Spleen (tissue), 11 donors: ENCODE data around the gene ZGRF1. TPM values are rescaled to one million over a fixed set of nuclear protein-coding genes. Genes with fewer than 3 reads are reported as not detected.
A peak's percentile ranks its signal among the peaks of the same experiment; 100 is the strongest.
"Not testable (repeated sequence)": the region's sequence is repeated elsewhere in the genome, so short reads cannot be mapped to it uniquely, and the experiment has no call there.

Experiments
- DNase-seq: peaks from one replicate; pipeline ENCODE4 v3.0.0-alpha.2; 2020
- H3K27ac ChIP-seq, 8 donors: fragments of 200-600 bp; sonication (generic) in 7 of 8; 1 replicate in 4 of 8; 2 replicates in 4 of 8; pipeline versions ENCODE4 v1.5.0 to v1.8.0; 2016 to 2021; ENCODE audit warnings: inconsistent platforms in 4 of 8, mild to moderate bottlenecking in 4 of 8, moderate library complexity in 1 of 8
- H3K27me3 ChIP-seq, 7 donors: fragments of 200-600 bp; sonication (generic) in 6 of 7; replicated peaks in 1 of 7; 1 replicate in 4 of 7; 2 replicates in 3 of 7; pipeline versions ENCODE4 v1.5.0 to v1.8.0; 2016 to 2021; ENCODE audit warnings: inconsistent platforms in 3 of 7, mild to moderate bottlenecking in 1 of 7
- H3K36me3 ChIP-seq, 6 donors: fragments of 200-600 bp; sonication (generic) in 5 of 6; 1 replicate in 4 of 6; 2 replicates in 2 of 6; pipeline versions ENCODE4 v1.5.0 to v1.8.0; 2016 to 2021; ENCODE audit warnings: inconsistent platforms in 2 of 6
- H3K4me1 ChIP-seq, 6 donors: fragments of 200-600 bp; sonication (generic) in 5 of 6; 1 replicate in 3 of 6; 2 replicates in 3 of 6; pipeline versions ENCODE4 v1.5.0 to v1.8.0; 2016 to 2021; ENCODE audit warnings: inconsistent platforms in 3 of 6
- H3K4me3 ChIP-seq, 8 donors: fragments of 200-600 bp; sonication (generic) in 7 of 8; 1 replicate in 4 of 8; 2 replicates in 4 of 8; pipeline versions ENCODE4 v1.5.0 to v1.8.0; 2016 to 2021; ENCODE audit warnings: inconsistent platforms in 4 of 8, mild to moderate bottlenecking in 4 of 8, moderate library complexity in 2 of 8
- H3K9me3 ChIP-seq, 8 donors: fragments of 200-600 bp; sonication (generic) in 7 of 8; 1 replicate in 4 of 8; 2 replicates in 4 of 8; pipeline versions ENCODE4 v1.5.0 to v1.8.0; 2016 to 2021; ENCODE audit warnings: inconsistent platforms in 4 of 8
- POLR2A ChIP-seq, 3 donors: fragments of 450-650 bp; IDR thresholded peaks; one replicate each; pipeline ENCODE4 v1.5.1; 2017; ENCODE audit warnings: antibody characterized with exemption in 3 of 3, mild to moderate bottlenecking in 1 of 3
- POLR2AphosphoS5 ChIP-seq, 3 donors: sonication (generic); formaldehyde crosslinking; IDR thresholded peaks; one replicate each; pipeline ENCODE4 v1.5.1; 2017; ENCODE audit warnings: antibody characterized with exemption in 3 of 3
- WGBS, 5 donors: extraction: QIAGEN DNeasy Blood & Tissue Kit in 3 of 5; methylation state at CpG; one replicate each; pipeline versions ENCODE4 v1.1.5 to v1.1.7; 2013 to 2018; 5-methylcytosine and 5-hydroxymethylcytosine counted together
- intact Hi-C: fragments of 100-400 bp; cut with DNase I; formaldehyde crosslinking; loops from one replicate; pipeline ENCODE4 v1.15.0; 2023; ENCODE audit warnings: low total_unique reads
- polyA plus RNA-seq, 3 donors: library from polyadenylated mRNA; stranded (reverse); fragments of 200-250 nt; gene quantifications; one replicate each; pipeline ENCODE4 v1.2.1, GENCODE V29; 2013
- total RNA-seq, 7 donors: library from RNA; depleted of rRNA in 3 of 7; stranded (reverse); fragments of >200 nt in 3 of 7; fragmentation: NEBNext Ultra II Directional in 4 of 7; extraction: Animal tissue kit (Norgen Biotek cat#: 25700) in 4 of 7; gene quantifications; one replicate each; pipeline versions ENCODE4 v1.1.0 to v1.2.1, GENCODE V29; 2016 to 2021
- TF ChIP-seq, protein P1 (sequence below), 11 experiments: fragments of 200-600 bp in 7 of 11; fragments of 450-650 bp in 4 of 11; sonication (generic) in 4 of 11; IDR thresholded peaks in 8 of 11; conservative IDR thresholded peaks in 3 of 11; 1 replicate in 7 of 11; 2 replicates in 4 of 11; pipeline versions ENCODE4 v1.4.0 to v1.8.0; 2016 to 2021; ENCODE audit warnings: antibody characterized with exemption in 11 of 11, inconsistent platforms in 4 of 11, mild to moderate bottlenecking in 1 of 11
- donor health status: healthy with polysubstance abuse.
- donor health status: DM: no; HTN: no; CAD: no; lungs with moderate emphysema.
- donor health status: DM: no; HTN: no; CAD: no.
- donor health status: Bipolar disorder and iron deficiency.
- donor health status: healthy.
- donor health status: DM: no; HTN: no; CAD: no.
- donor health status: DM: yes; HTN: yes; CAD: no.

The ZGRF1 gene
- total and polyA plus RNA-seq, 10 donors = 4.4 to 20.8 (median 10.7) TPM

DNA sequence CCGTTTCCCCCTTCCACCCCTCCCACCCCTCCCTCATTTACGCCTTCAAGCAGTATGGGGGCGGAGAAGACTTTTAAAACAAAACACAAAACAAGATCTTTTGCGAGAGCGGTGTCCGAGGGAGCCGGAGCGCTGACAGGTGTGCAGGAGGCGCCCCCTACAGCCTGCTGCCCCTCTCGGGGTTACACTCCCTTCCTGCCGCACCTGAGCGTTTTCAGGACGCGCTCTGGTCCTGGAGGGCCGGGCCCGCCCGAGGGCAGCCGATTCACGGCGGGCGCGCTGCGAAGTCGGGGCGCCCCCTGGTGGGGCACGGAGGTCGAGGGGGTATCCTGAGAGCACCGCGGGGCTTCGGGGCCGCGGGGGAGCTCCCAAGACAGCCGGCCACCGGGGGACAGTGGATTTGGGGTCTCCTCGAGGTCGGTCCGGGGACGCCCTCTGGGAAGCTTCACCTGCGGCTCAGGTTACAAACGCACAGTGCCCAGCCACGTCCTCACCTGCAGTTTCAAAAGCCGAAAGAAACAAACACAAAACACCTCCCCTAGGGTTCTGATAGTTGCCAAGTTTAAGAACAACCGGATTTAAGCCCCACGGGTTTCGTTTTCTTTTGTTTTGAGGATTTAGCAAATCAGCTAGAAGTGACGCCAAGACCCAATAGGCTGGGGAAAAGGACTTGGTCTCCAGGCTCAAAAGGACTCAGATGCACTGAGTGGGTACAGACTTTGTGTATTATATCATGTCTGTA is 112.8 kb downstream of the ZGRF1 start:
- intact Hi-C loops = no loop called here
- peaks cover 24 to 80% (median 52%) of the 10 kb centered on the region in 7 donors for H3K27me3 ChIP-seq

DNA sequence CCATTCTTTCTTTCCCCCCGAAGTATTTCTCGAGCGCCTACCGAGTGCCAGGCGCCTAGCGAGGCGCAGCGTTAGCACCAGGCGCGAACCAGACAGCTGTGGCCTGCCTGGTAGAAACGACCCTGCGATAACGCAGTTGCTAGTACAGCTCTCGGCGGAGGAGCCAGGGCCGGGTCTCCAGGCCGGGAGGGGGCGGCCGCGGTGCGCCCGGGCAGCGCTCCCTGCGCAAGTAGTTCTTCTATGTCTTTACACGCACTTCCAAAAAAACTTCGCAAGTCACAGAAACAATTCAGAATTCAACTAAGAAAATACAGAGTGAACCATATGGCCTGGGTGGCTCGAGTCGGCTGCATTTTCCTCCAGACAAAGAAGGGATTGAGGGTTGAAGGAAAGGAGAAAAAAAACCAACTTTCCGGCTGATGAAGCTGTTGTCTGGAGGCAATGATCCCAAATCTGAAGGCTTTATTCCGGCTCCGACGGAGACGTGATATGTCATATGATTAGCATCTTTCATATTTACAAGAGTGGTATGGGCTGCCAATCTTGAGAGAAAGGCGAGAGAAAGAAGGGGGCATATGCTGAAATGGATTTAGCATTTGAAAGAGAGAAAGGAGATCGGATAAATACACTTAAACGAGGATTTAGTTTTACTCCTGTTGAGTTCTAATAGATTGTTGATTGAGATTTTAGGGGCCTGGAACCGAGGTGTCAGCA is 113.5 kb downstream of the ZGRF1 start:
- Histone ChIP-seq H3K27me3 (peaks cover 24 to 88% (median 60%) of the 10 kb centered on the region in 7 donors), H3K36me3 (no peaks in the 10 kb centered on the region), H3K4me3 (peak overlapping the region in 7 of 8 donors; percentile 22 to 68 (median 35)), H3K27ac (no peak overlapping the region), H3K9me3 (peaks cover 0 to 10% (median 0%) of the 10 kb centered on the region in 8 donors), H3K4me1 (peaks cover 5 to 49% (median 32%) of the 10 kb centered on the region in 6 donors)
- peak in 1 of 3 donors; percentile 44 for TF ChIP-seq POLR2AphosphoS5 (IDR thresholded peaks at IDR 0.05)
- TF ChIP-seq POLR2A (IDR thresholded peaks at IDR 0.05) = no peak
- TF ChIP-seq, protein P1, sequence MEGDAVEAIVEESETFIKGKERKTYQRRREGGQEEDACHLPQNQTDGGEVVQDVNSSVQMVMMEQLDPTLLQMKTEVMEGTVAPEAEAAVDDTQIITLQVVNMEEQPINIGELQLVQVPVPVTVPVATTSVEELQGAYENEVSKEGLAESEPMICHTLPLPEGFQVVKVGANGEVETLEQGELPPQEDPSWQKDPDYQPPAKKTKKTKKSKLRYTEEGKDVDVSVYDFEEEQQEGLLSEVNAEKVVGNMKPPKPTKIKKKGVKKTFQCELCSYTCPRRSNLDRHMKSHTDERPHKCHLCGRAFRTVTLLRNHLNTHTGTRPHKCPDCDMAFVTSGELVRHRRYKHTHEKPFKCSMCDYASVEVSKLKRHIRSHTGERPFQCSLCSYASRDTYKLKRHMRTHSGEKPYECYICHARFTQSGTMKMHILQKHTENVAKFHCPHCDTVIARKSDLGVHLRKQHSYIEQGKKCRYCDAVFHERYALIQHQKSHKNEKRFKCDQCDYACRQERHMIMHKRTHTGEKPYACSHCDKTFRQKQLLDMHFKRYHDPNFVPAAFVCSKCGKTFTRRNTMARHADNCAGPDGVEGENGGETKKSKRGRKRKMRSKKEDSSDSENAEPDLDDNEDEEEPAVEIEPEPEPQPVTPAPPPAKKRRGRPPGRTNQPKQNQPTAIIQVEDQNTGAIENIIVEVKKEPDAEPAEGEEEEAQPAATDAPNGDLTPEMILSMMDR (IDR thresholded peaks at IDR 0.05 in 8 of 11, conservative IDR thresholded peaks at IDR 0.05 in 3 of 11) = peak in 1 of 11 experiments; percentile 21
- WGBS, 5 donors = 2 to 7% (median 4%) methylated on average over 37 of the region's 37 CpGs
- intact Hi-C loops = no loop called here
- peak; percentile 81 for DNase-seq

More for the DNA sequence above, 112.8 kb downstream of the ZGRF1 start:
- peaks cover 5 to 44% (median 31%) of the 10 kb centered on the region in 6 donors for H3K4me1 ChIP-seq
- peak; percentile 92 for DNase-seq
- peak overlapping the region in 7 of 8 donors; percentile 22 to 68 (median 35) for H3K4me3 ChIP-seq
- no peak overlapping the region for H3K27ac ChIP-seq
- no peaks in the 10 kb centered on the region for H3K36me3 ChIP-seq
- H3K9me3 ChIP-seq = peaks cover 0 to 10% (median 0%) of the 10 kb centered on the region in 8 donors
- WGBS, 5 donors = 1 to 4% (median 2%) methylated on average over 34 to 46 of the region's 46 CpGs
- TF ChIP-seq POLR2AphosphoS5 (IDR thresholded peaks at IDR 0.05) = peak in 2 of 3 donors; percentile 42 to 67
- TF ChIP-seq POLR2A (IDR thresholded peaks at IDR 0.05) = no peak
- TF ChIP-seq, protein P1 (IDR thresholded peaks at IDR 0.05 in 8 of 11, conservative IDR thresholded peaks at IDR 0.05 in 3 of 11) = peak; percentile 34 to 88 (median 80)

DNA sequence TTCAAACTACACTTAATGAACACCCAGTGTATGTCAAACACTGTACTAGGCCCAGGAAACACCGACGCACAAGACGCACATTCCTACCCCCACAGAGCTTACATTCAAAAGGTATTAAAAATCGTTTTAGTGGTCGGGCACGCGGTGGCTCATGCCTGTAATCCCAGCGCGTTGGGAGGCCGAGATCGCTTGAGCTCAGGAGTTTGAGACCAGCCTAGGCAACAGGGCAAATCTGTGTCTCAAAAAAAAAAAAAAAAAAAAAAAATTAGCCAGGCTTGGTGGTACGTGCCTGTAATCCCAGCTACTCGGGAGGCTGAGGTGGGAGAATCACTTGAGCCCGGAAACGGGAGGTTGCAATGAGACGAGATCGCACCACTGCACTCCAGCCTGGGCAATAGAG is 114.3 kb downstream of the ZGRF1 start:
- intact Hi-C loops, H3K27ac ChIP-seq, H3K36me3 ChIP-seq, H3K9me3 ChIP-seq, DNase-seq: not testable (repeated sequence)
- peak overlapping the region in 1 of 8 donors; percentile 68 for H3K4me3 ChIP-seq
- 9 to 14% (median 11%) methylated on average over 17 of the region's 17 CpGs for WGBS, 5 donors
- peaks cover 5 to 56% (median 40%) of the 10 kb centered on the region in 6 donors for H3K4me1 ChIP-seq
- peaks cover 24 to 95% (median 66%) of the 10 kb centered on the region in 7 donors for H3K27me3 ChIP-seq

DNA sequence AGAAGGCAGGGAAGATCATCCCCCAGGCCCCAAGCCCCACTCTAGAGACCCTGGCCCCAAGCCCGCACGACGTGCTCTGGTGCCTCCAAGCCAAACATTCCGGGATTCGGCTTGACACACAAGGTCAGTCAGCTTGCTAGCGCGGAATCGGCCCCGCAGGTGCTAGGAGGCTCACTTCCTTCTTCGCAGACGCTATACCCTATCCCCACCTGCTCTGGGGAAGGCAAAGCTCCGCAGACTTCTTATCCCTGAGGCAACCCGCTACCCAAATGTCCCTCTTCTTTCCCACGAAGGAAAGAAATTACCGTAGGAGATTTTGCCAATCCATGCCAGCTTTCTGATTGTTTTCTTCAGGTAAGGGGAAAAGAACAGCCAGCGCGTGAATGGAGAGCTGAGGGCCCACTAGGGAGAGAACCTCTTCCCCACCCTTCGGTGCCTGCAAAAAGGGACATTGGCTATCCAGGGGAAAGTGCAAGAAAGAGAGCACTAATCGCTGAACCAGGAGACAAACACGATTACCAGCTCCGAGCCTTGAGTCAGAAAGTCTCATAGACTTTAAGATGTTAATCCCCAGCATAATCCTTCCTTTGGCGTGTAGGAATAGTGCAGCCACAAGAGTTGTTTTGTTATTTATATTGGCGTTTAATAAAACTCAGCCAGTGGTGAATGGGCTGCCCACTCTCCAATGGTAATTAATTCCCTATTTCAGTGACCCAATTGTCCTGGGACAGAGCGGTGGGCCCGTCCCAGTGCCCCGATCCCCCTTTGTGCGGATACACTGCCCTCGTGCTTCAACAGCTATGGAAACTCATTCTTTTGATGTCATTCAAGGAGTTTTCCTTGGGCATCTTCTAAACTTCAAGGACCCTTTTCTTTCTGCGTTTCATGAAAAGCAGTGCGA is 115.3 kb downstream of the ZGRF1 start:
- intact Hi-C loops = no loop called here
- H3K27me3 ChIP-seq = peaks cover 24 to 97% (median 77%) of the 10 kb centered on the region in 7 donors

More for the DNA sequence above, 115.3 kb downstream of the ZGRF1 start:
- 8 to 11% (median 9%) methylated on average over 30 of the region's 30 CpGs for WGBS, 5 donors
- Histone ChIP-seq H3K36me3 (no peaks in the 10 kb centered on the region), H3K4me1 (peaks cover 16 to 67% (median 50%) of the 10 kb centered on the region in 6 donors), H3K4me3 (peak overlapping the region in 1 of 8 donors; percentile 40), H3K27ac (no peak overlapping the region), H3K9me3 (peaks cover 0 to 10% (median 0%) of the 10 kb centered on the region in 8 donors)
- peak; percentile 79 for DNase-seq
- TF ChIP-seq, protein P1 (IDR thresholded peaks at IDR 0.05 in 8 of 11, conservative IDR thresholded peaks at IDR 0.05 in 3 of 11) = no peak
- TF ChIP-seq POLR2A (IDR thresholded peaks at IDR 0.05) = no peak
- no peak for TF ChIP-seq POLR2AphosphoS5 (IDR thresholded peaks at IDR 0.05)
